Uterus (tissue), 4 donors: ENCODE measurements around the gene FAM199X. TPM values are rescaled to one million over a fixed set of nuclear protein-coding genes. Genes with fewer than 3 reads are reported as not detected.

Experiments used
- DNase-seq, 2 donors: peaks; one replicate each; pipeline ENCODE4 v3.0.0-alpha.2; 2019 to 2020
- H3K27ac ChIP-seq, 2 donors: fragments of 200-600 bp; sonication (generic); 1 replicate in 1 of 2; 2 replicates in 1 of 2; pipeline ENCODE4 v1.5.1; 2016 to 2018
- H3K27me3 ChIP-seq, 2 donors: fragments of 200-600 bp; sonication (generic); one replicate each; pipeline ENCODE4 v1.5.1; 2018 to 2019; ENCODE audit warnings: control low read depth in 1 of 2
- H3K36me3 ChIP-seq, 2 donors: fragments of 200-600 bp; sonication (generic); one replicate each; pipeline ENCODE4 v1.5.1; 2019; ENCODE audit warnings: control low read depth in 1 of 2
- H3K4me1 ChIP-seq, 2 donors: fragments of 200-600 bp; sonication (generic); one replicate each; pipeline ENCODE4 v1.5.1; 2018 to 2019; ENCODE audit warnings: control low read depth in 1 of 2
- H3K4me3 ChIP-seq, 2 donors: fragments of 200-600 bp; sonication (generic); 1 replicate in 1 of 2; 2 replicates in 1 of 2; pipeline ENCODE4 v1.5.1; 2018 to 2019; ENCODE audit warnings: mild to moderate bottlenecking in 1 of 2
- H3K9me3 ChIP-seq, 2 donors: fragments of 200-600 bp; sonication (generic); one replicate each; pipeline ENCODE4 v1.5.1; 2019; ENCODE audit warnings: control low read depth in 1 of 2
- CTCF ChIP-seq, 4 experiments: fragments of 200-600 bp in 2 of 4; fragments of 450-650 bp in 2 of 4; sonication (generic) in 2 of 4; IDR thresholded peaks; one replicate each; pipeline ENCODE4 v1.5.1; 2016 to 2019; ENCODE audit warnings: antibody characterized with exemption in 4 of 4, mild to moderate bottlenecking in 2 of 4, moderate library complexity in 1 of 4
- POLR2A ChIP-seq, 2 donors: fragments of 450-650 bp; IDR thresholded peaks; one replicate each; pipeline ENCODE4 v1.6.1; 2016; ENCODE audit warnings: antibody characterized with exemption in 2 of 2, mild to moderate bottlenecking in 1 of 2, moderate library complexity in 1 of 2
- intact Hi-C: fragments of 100-400 bp; cut with DNase I; formaldehyde crosslinking; loops from one replicate; pipeline ENCODE4 v1.15.1; 2023; ENCODE audit warnings: low total_unique reads
- total RNA-seq, 4 donors: library from RNA; depleted of rRNA in 3 of 4; stranded (reverse); fragments of >200 nt in 3 of 4; gene quantifications; one replicate each; pipeline versions ENCODE4 v1.1.0 to v1.2.4, GENCODE V29; 2014 to 2023
- donor health status: DM: yes; HTN: yes; CAD: no.

FAM199X gene
- total RNA-seq, 4 donors from 2014 or later, result 6.9 to 44.3 (median 18.0) TPM

DNA sequence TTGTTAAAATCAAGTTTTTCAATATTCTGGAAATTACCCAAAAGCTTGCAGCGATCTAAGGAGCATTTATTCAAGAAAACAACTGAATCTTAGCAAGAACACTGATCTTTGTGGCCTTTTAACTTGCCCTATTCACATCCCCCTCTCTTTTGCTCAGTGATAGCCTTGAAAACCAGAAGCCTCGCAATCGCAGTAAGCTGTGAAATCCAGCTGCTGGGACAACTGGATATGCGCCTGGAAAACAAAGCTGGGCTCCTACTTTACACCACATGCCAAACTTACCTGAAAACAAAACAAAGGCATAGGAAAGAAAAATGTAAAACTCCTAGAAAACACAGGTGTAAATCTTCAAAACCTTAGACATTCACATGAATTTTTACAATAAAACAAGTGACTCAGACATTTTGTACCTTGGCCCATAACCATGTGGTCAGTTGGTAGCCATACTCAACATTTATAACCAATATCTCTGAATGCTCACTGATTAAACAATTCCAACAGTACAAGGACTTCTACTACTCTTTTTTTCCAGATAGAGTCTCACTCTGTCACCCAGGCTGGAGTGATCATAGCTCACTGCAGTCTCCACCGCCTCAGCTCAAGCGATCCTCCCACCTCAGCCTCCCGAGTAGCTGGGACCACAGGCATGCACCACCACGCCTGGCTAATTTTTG, 25.0 kb upstream of the FAM199X start:
- no peaks in the 10 kb centered on the region for H3K27me3 ChIP-seq
- TF ChIP-seq POLR2A (IDR thresholded peaks at IDR 0.05) (no peak), CTCF (IDR thresholded peaks at IDR 0.05) (no peak)
- H3K9me3 ChIP-seq, result no peaks in the 10 kb centered on the region
- no peak overlapping the region for H3K4me3 ChIP-seq
- H3K27ac ChIP-seq, result no peak overlapping the region
- intact Hi-C loops, result no loop called here
- no peaks in the 10 kb centered on the region for H3K36me3 ChIP-seq
- no peaks in the 10 kb centered on the region for H3K4me1 ChIP-seq
- DNase-seq, result no peak

DNA sequence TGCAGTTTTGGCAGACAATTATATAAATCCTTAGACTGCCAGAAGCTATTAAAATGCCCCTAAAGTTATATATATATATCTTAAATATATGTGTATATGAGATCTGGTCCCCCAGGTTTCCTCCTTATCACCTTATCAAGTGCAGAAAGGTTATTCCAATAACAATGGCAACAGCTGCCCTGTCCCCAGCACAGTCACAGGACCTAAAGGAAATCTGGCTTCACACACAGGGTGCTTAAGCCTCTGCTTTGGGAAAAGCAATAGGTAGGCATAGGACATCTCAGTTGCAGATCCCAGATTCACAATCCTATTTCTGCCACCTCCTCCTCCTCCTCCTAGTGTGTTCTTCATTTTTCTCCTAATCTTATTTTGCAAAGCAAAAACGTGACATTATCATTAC, 15.2 kb upstream of the FAM199X start:
- TF ChIP-seq CTCF (IDR thresholded peaks at IDR 0.05), result no peak
- TF ChIP-seq POLR2A (IDR thresholded peaks at IDR 0.05), result no peak
- intact Hi-C loops, result no loop called here
- no peaks in the 10 kb centered on the region for H3K9me3 ChIP-seq

GRCh38 chrX:104156630-104157529, 9.4 kb upstream of the FAM199X start, which contains the start of gene SLC25A53:
Gene SLC25A53 (minus strand): TSS chrX:104157009. CDS start chrX:104105257, 51,752 bp downstream.
- Histone ChIP-seq H3K4me1 (no peaks in the 10 kb centered on the region), H3K27me3 (no peaks in the 10 kb centered on the region), H3K9me3 (no peaks in the 10 kb centered on the region), H3K4me3 (peak within 1 kb of the TSS; percentile 52 to 53), H3K36me3 (no peaks in the 10 kb centered on the region), H3K27ac (peak within 1 kb of the TSS; percentile 79 to 89)
- peak in 1 of 2 donors; percentile 37 for TF ChIP-seq POLR2A (IDR thresholded peaks at IDR 0.05)
- TF ChIP-seq CTCF (IDR thresholded peaks at IDR 0.05), result no peak
- DNase-seq, result peak; percentile 68 to 75
- intact Hi-C loops, result no loop called here

More for the DNA sequence above, 15.2 kb upstream of the FAM199X start:
- Histone ChIP-seq H3K4me1 (no peaks in the 10 kb centered on the region), H3K36me3 (no peaks in the 10 kb centered on the region), H3K27me3 (no peaks in the 10 kb centered on the region), H3K27ac (no peak overlapping the region), H3K4me3 (no peak overlapping the region)
- DNase-seq, result no peak

DNA sequence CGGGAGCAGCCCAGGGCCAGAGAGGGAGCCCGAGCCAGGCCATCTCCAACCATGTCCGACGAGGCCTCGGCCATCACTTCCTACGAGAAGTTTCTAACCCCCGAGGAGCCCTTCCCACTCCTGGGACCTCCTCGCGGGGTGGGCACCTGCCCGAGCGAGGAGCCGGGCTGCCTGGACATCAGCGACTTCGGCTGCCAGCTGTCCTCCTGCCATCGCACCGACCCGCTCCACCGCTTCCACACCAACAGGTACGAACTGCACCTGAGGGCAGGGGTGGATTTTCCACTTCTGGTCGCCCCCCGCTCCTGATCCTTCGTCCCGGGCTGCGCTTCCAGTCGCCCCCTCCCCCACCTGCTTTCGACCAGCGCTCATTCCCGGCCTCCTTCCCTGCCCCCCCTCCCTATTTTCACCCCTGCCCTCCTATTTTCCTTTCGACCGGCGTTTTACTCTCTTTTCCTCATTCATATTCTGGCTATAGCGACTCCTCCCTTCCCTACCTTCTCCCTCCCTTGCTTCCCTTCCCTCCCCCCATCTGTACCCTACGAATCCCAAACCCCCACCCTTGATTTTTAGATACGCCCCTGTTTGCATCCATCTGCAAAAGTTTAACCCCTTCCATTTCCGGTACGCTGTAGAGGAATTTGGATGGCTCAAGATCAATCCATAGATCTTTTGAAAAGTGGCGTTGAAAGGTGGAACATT, 633 bp downstream of the FAM199X start:
- H3K27me3 ChIP-seq, result no peaks in the 10 kb centered on the region
- no peak for TF ChIP-seq POLR2A (IDR thresholded peaks at IDR 0.05)
- H3K4me3 ChIP-seq, result peak overlapping the region; percentile 59 to 65
- peak in 1 of 2 donors; percentile 18 for DNase-seq
- H3K9me3 ChIP-seq, result no peaks in the 10 kb centered on the region
- H3K27ac ChIP-seq, result peak overlapping the region; percentile 75 to 82
- no peaks in the 10 kb centered on the region for H3K36me3 ChIP-seq
- H3K4me1 ChIP-seq, result no peaks in the 10 kb centered on the region
- intact Hi-C loops, result no loop called here

GRCh38 chrX:104168127-104168526, 1.9 kb downstream of the FAM199X start:
- Histone ChIP-seq H3K27ac (no peak overlapping the region), H3K4me3 (no peak overlapping the region)
- intact Hi-C loops, result no loop called here

More at GRCh38 chrX:104168127-104168526, 1.9 kb downstream of the FAM199X start:
- Histone ChIP-seq H3K9me3 (no peaks in the 10 kb centered on the region), H3K36me3 (no peaks in the 10 kb centered on the region), H3K4me1 (no peaks in the 10 kb centered on the region), H3K27me3 (no peaks in the 10 kb centered on the region)
- TF ChIP-seq POLR2A (IDR thresholded peaks at IDR 0.05) (no peak), CTCF (IDR thresholded peaks at IDR 0.05) (no peak)
- no peak for DNase-seq
